ENCODE data around the gene ITGB1. TPM values are rescaled to one million over a fixed set of nuclear protein-coding genes. Genes with fewer than 3 reads are reported as not detected.

Gene ITGB1
- total and polyA plus RNA-seq, 2 of the 8 experiments (the other 6 are each of a cell fraction or from before 2014, with no cell fraction given) = 82.7 to 321 TPM

GRCh38 chr10:32982293-32982709, 24.3 kb upstream of the ITGB1 start (continued):
- TF ChIP-seq CHD7 (IDR thresholded peaks at IDR 0.05; ENCODE audit: insufficient replicate concordance, low read length) (no peak), TBP (IDR thresholded peaks at IDR 0.05; ENCODE audit: low read depth, low read length) (no peak), EP300 (IDR thresholded peaks at IDR 0.05; ENCODE audit: borderline replicate concordance in 1 of 2, low read depth in 2 of 2, low read length in 2 of 2) (no peak)

Measured in H1 (cell line).